NCI-H510A (cell line): ENCODE data around the gene INSYN1.
"Not testable (repeated sequence)": the region's sequence is repeated elsewhere in the genome, so short reads cannot be mapped to it uniquely, and the experiment has no call there.

ENCODE experiments used
- DNase-seq: peaks from one replicate; lab custom pipeline; 2025; lab: John Stamatoyannopoulos, UW

INSYN1 gene

DNA sequence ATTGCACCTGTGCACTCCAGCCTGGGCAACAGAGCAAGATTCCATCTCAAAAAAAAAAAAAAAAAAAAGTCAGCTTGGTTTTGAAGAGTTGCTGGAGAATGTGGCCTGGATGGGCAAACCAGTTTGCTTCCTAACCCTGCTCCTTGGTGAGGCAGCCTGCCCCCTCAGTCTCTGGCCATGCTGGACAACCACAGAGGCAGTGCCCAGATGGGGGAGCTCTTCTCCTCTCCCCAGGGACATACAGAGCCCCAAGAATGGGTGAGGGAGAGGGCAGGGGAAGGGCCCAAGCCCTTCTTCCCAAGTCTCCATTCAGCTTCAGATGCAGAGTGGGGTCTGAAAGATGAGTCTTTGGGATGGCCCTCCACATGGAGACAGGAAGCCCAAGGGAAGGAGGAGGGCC lies 41.0 kb downstream of the INSYN1 start:
- DNase-seq, result no peak

DNA sequence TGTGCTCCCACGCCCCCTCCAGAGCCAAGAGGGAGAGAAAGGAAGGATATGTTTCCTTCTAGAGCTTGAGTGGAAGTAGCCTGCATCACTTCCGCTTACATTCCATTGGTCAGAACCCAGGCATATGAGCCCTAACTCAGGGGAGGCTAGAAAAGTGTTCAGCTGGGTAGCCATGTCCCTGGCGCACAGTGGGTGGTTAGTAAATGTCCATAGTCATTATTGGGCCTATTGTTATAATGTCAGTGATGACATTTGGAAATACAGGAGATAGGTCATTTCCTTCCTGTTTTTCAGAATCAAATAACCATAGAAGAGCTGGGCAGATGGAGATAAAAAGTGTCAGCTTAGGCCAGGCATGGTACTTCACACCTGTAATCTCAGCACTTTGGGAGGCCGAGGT lies 41.6 kb downstream of the INSYN1 start:
- no peak for DNase-seq

DNA sequence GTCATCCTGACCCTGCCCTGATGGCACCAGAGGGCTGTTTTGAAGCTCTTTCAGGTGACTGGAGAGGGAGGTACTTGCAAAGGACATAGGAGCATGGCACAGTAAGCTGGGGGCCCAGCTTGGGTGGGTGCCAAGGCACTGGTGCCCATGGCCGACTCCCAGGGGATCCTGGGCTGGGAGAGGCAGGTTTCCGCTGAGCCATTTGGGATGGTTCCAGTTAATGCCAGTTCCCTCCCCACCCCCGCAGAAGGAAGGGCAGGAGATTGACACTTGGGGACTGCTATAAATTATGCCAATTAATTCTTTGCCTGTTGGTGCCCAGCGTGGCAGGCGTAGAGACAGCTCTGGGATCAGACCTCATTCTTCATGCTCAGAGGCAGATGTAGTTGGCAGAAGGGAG lies 42.8 kb downstream of the INSYN1 start:
- DNase-seq, result no peak

DNA sequence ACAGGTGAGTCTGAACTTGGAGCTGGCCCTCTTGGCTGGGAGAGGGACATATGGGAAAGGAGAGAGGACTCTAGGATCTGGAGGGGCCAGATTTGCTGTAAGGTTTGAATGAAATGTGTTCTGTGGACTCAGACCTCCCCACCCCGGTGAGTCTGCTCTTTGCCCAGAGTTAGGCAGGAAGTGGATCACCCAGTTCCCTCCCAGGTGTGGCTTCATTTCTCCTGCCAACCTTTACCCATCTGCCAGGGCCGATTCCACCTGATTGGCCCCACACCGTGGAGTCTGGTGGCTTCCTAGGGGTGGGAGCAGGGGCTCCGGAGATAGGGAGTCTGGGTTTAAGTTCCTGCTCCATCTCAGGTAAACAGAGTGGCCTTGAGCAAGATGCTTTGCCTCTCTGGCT lies 43.5 kb downstream of the INSYN1 start:
- DNase-seq, result no peak

DNA sequence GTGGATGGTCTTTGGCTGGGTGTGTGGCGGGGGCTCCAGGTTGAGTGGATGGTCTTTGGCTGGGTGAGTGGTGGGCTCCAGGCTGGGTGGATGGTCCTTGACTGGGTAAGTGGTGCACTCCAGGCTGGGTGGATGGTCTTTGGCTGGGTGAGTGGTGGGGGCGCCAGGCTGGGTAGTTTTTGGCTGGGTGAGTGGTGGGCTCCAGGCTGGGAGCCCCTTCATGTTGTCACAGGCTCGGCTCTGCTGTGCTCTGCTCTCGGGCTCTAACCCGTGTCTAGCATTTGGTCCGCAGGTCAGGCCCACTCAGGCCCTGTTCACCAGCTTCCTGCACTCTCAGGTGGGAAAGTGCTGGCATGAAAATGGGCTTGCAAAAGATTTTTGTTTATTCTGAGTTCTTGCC lies 43.9 kb downstream of the INSYN1 start:
- no peak for DNase-seq

DNA sequence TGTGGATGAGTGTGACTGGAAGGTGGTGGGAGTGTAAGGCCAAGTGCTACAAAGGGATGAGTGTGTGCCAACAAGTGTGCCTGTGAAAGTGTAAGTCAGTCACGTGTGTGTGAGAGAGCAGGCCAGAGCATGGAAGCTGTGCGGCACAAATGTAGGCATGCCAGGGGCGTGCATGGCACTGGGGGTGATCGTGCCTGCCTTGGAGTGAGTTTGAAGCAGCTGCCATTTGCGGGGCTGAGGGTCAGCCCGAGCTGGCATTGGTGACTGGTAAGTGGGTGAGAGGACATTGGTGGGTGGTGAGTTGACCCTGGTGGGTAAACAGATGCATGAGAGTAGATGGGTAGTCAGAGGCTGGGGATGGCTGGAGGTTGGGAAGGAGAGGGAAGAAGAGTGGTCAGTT lies 44.5 kb downstream of the INSYN1 start:
- no peak for DNase-seq

DNA sequence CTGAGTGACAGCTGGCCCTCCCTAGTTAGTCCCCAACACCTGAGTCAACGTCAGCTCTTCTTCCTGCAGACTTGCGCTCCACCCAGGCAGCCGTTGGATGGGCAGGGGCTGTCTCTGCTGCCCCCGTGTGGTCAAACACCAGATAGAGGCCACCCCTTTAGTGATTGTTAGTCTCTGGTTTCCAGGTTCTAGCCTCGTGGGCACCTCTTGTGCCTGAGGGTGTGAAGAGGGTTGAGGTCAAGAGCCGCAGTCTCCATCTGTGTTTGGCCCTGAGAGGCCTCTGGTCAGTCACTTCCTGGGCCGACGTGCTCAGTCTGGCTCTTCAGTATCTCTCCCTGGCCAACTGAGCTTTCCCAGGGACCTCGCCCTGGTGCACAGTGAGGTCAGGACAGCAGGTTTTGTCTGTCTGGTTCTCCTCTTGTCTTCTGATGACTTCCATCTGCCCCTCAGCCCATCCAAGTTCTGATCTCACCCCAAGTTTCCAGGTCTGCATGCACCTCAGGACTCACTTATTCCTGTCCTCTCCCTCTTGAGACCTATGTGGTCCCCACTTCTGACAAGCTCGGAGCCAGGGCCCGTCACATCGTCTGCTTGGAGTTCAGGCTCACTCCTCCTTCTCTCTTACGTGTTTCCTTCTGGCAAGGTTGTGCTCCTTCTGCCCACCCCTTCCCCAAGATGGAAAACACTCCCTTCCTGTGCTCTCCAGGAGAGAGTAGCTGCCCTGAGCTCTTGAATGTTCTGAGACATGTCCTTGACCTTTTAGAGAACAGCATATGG lies 48.1 kb downstream of the INSYN1 start:
- DNase-seq, result peak; percentile 22

DNA sequence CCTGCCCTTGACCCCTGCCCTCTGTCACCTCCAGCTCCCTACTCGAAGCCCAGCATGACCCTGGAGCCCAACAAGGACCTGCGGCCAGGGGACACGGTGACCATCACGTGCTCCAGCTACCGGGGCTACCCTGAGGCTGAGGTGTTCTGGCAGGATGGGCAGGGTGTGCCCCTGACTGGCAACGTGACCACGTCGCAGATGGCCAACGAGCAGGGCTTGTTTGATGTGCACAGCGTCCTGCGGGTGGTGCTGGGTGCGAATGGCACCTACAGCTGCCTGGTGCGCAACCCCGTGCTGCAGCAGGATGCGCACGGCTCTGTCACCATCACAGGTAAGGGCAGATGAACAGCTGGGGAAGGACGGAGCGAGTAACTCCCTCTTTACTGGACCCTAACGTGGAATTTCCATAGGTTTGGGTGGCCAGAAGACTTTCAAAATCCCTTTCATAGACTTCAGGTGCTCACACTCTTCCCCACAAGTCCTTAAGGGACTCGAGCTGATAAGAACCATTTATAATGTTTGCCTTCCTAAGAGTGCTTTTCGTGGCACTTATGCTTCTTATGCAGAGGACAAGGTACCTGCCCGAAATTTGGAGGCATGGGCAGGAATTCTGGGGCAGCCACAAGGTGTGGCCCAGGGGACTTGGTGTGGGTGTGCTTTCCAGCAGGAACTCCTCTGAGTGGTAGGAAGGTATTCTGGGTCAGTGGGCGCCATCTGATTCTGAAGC lies 48.8 kb downstream of the INSYN1 start:
- DNase-seq, result not testable (repeated sequence)

DNA sequence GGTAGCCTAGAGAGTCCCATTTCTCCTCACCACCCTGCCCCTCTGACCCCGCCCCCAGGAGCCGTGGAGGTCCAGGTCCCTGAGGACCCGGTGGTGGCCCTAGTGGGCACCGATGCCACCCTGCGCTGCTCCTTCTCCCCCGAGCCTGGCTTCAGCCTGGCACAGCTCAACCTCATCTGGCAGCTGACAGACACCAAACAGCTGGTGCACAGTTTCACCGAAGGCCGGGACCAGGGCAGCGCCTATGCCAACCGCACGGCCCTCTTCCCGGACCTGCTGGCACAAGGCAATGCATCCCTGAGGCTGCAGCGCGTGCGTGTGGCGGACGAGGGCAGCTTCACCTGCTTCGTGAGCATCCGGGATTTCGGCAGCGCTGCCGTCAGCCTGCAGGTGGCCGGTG lies 49.5 kb downstream of the INSYN1 start:
- not testable (repeated sequence) for DNase-seq

DNA sequence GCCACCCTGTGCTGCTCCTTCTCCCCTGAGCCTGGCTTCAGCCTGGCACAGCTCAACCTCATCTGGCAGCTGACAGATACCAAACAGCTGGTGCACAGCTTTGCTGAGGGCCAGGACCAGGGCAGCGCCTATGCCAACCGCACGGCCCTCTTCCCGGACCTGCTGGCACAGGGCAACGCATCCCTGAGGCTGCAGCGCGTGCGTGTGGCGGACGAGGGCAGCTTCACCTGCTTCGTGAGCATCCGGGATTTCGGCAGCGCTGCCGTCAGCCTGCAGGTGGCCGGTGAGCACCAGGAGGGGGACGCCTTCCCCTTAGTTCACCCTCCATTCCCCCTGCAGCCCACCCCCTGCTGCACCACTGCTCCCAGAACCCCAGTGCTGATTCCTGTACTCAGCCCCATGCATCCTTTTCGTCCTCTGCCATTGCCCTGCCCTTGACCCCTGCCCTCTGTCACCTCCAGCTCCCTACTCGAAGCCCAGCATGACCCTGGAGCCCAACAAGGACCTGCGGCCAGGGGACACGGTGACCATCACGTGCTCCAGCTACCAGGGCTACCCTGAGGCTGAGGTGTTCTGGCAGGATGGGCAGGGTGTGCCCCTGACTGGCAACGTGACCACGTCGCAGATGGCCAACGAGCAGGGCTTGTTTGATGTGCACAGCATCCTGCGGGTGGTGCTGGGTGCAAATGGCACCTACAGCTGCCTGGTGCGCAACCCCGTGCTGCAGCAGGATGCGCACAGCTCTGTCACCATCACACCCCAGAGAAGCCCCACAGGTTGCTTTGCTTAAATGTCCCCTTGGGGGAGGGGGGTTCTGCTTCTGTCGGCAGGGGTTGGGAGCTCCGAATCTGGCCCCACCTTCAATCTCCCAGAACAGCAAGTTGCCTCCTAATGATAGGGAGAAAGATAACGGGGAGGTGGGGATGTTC lies 50.6 kb downstream of the INSYN1 start:
- not testable (repeated sequence) for DNase-seq

DNA sequence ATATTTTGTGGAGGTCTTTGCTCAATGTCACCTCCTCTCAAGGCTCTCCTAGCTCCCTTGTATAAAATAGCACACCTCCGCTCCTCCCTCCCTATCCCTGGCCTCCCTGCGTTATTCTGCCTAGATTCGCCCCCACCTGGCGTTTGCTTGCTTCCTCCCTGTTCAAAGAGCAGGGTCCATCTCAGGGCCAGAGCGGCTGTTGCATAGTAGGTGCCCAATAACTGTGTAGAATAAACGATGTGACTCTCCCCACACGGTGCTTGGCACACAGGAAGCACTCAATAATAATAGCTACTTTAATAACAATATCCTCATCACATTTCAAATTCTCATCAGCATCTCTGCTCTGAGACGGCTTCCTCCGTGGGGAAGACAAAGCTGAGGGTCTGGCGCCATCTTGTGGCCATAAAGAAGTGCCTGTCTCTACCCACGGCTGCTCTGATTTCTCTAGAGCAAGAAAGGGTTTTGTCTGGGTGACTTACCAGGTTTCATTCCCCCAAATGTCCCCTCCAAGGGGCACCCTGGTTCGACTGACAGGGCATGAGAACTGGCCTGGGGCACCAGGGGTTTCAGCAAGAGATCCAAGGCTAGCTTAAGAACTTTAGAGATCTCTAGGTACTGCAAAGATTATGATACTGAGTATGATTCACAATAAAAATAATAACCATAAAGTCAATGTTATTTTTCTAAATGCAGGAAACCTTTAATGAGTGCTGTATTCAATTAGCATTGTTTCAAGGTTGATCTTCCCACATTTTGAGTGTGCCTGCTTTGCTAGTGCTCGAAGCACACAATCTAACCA lies 52.9 kb downstream of the INSYN1 start:
- peak; percentile 28 for DNase-seq

DNA sequence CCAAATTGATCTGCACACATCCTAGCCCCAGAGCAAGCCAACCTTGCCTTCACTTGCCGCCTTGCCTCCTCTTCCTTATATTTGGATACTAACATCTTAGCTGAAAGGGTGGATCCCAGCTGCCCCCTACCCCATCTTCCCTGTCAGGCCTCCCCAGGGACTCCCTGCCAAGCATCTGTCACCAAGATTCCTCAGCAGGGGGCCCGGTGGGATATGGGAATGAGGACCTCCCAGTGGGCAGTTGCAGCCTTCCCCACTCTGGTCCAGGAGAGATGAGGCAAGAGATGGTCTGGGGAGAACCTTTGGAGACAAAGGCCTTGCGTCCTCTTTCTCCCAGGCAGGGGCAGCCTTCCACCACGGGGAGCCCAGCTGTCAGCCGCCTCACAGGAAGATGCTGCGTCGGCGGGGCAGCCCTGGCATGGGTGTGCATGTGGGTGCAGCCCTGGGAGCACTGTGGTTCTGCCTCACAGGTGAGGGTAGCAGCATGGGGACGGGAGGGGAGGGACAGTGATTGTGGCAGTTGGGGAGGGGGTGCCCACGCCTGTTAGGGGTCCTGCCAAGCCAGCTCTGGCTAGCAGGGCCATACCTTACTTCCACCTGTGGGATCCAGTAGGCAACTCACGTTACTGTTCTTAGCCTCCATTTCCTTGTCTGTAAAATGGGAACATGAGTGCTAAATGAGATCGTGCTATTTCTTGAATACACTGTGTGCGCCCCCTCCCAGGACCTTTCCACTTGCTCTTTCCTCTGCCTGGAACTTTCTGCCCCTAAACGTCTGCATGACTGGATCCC lies 53.7 kb downstream of the INSYN1 start:
- no peak for DNase-seq

DNA sequence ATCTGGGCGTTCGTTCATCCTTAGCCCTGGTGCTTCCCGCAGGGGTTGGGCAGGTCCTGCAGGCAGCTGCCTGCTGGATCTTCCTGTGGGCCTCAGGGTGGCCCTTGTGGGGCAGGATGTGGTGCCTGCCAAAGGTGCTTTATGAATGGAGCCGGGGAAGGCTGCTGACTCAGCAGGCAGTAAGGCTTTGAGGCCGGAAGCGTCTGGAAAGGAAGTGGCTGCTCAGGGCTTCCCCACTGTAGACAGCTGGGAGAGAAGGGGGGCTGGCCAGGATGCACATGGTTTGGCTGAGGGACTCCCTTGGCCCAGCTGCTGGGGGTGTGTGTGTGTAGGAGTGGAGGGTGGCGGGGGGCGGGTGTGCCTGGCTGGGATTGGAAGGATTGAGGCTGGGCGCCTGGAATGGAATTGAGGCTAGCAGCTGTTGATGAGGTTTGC lies 56.1 kb downstream of the INSYN1 start:
- peak; percentile 80 for DNase-seq

DNA sequence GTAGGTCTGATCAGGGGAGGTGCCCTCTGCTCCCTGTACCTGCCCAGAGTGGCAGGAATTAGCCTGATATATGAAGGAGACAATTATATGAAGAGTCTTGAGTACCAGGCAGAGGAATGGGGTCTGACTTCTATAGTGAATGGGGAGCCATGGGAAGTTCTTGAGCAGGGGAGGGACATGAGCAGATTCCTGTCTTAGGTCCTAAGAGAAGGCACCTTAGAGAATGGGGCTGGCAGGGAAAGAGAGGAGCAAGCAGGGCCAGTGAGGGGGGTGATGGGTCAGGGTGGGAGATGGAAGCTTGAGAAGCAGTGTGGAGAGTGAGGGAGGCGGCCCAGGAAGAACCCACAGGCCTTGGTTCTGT lies 56.5 kb downstream of the INSYN1 start:
- DNase-seq, result no peak

DNA sequence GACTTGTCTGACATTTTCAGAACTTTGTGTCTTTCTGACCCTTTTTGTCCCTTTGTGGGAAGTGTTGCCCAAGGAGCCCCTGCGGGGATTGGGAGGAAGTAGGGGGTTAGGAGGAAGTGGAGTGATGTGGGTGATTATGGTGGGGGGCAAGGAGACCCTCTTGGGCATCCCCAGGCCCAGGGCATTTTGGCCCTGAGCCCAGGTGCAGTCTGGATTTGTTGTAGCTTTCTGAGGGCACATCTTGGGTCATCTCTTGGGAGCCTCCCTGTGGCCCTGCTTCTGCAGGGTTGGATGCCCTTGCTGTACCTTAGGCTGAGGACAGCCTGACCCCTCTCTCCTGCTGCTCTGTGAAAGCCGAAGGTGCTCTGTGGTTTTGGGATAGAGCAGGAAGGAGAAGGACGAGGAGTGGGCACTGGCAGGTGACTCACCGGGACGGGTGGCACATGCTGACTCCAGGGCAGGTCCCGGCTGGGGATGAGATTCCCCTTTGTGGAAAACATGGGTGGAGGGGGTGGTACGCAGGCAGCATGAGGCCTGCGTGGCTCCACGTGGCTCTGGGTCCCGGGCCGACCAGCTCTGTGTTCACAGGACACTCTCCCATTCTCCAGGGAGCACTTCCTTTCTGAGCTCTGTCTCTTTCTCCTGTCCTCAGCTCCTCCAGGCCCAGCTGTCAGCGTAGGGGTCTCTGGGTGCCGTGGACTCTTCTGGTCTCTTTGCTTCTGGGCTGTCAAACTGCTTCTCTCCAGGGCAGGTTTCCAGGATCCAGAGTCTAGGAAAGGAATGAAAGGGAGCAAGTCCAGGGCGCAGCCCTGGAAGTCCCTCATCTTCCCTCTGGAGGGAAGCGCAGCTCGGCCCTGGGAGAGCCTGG lies 57.1 kb downstream of the INSYN1 start:
- DNase-seq, result no peak

DNA sequence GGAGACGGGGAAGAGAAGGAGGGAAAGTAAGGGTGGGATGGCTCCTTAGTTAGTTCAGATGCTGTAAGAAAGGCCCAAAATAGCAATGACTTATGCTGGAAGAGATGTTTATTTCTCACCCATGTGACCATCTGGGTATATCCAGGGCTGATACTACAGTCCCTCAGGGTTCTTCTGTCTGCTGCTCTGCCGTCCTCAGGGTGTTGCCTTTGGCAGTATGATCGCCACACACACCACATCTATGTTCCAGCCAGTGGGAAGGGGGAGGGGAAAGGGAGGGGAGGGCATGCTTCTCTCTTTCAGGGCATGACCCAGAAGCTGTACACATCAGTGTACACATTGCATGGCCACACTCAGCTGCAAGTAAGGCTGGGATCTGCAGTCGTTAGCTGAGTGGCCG lies 58.7 kb downstream of the INSYN1 start:
- no peak for DNase-seq

DNA sequence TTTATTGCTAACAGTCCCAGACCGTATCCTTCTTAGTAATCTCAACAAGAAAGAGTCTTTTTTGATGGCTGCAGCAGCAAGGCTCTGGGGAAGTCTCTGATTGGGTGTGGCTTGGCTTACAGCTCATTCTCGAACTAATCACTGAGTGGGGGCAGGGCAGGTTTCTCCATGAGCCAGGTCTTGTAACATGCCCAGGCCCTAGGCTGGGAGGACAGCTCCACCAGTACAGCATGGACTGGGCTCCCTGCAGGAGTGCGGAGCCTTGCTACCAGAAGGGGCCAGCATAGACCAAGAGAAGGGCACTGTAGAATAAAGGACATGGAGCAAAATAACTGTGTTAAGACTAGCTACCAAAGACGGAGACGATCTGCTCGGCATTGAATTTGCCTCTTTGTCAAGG lies 61.8 kb downstream of the INSYN1 start:
- DNase-seq, result no peak

DNA sequence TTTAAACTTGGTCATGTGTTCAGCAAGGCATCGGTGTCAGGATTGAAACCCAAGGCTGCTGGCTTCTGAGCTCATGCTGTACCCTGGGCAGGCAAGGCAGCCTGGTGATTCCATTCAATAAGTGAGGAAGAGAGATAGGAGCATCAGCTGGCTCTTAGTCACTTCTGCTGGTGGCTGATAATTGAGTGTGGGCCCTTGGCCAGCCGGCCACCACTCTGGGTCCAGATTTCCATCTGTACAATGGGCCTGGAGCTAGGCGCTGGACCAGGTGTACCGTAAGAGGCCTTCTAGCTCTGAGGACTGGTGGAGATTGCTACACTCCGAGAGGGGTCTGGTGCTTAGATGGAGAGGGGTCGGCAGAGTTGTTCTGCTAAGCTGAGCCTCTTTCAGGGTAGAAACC lies 64.7 kb downstream of the INSYN1 start:
- no peak for DNase-seq

DNA sequence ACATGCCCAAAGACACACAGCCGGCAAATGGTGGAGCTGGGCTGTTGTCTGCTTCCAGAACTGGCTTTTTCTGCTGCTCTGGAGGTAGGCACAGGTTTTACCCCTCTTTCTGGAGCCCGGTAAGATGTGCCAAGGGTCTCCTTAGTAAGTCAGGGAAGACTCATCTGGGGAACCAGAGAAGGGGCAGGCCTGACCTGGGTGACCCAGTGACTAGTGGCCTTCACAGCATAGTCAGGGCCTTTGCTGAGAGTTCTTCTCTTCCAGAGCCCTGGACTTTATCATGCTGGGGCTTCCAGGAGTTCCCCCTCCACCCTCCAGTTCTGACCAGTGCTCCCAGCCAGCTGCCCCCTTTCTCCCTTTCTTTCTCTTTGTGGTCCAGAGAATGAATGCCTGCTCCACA lies 65.8 kb downstream of the INSYN1 start:
- DNase-seq, result no peak

DNA sequence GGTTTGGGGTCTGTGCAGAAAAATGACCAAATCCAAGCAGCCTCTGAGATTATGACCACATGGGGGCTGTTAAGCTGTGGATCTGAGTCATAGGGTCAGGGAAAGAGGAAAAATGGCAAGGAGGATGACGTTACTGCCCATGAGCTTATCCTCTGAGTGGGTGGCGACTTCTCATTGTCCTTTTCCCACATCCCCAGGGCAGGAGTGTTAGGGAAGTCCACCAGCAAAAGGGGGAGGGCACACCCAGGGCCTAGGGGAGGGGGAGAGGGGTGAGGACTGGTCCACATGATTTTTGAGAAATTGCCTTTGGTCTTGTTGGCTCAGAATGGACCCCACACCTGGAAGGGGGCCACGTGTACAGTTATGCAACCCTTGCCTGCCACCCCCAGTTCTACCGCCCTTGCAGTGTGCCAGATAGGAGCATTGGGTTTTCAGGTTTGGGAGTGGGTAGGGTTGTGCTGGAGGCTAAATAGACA lies 66.3 kb downstream of the INSYN1 start:
- no peak for DNase-seq
